ENCODE data around the gene SMURF1.

- TF ChIP-seq EP300 (IDR thresholded peaks at IDR 0.05) (no peak), CTCF (IDR thresholded peaks at IDR 0.05) (no peak)
Measured at GRCh38 chr7:99010281-99010680, 133.6 kb downstream of the SMURF1 start.
